C4-2B (cell line): ENCODE data around the gene CEP72.
"Not testable (repeated sequence)": the region's sequence is repeated elsewhere in the genome, so short reads cannot be mapped to it uniquely, and the experiment has no call there.

ENCODE experiments used
- H3K27ac ChIP-seq: fragments of 450-650 bp; 2 replicates; pipeline ENCODE4 v1.5.1; 2017
- ZFX ChIP-seq: fragments of 450-650 bp; IDR thresholded peaks from 2 replicates; pipeline ENCODE4 v1.6.1; 2017
- TF ChIP-seq, protein P1 (sequence below): fragments of 450-650 bp; conservative IDR thresholded peaks from 2 replicates; pipeline ENCODE4 v1.5.1; 2017; ENCODE audit warnings: mild to moderate bottlenecking

Gene CEP72

DNA sequence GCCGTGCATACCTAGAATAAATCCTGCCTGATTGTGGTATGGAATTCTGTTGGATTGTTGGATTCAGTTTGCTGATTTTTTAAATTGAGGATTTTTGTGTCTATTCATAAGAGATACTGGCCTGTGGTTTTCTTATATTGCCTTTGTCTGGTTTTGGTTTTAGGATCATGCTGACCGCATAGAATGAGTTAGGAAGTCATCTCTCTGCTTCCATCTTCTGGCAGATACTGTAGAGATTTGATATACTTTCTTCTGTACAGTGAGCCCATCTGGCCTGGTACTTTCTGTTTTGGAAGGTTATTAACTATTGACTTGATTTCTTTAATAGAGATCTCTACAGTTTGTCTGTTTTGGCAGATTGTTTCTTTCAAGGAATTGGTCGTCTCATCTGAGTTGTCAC lies 14.7 kb downstream of the CEP72 start:
- H3K27ac ChIP-seq: no peak overlapping the region
- no peak for TF ChIP-seq ZFX
- TF ChIP-seq, protein P1, sequence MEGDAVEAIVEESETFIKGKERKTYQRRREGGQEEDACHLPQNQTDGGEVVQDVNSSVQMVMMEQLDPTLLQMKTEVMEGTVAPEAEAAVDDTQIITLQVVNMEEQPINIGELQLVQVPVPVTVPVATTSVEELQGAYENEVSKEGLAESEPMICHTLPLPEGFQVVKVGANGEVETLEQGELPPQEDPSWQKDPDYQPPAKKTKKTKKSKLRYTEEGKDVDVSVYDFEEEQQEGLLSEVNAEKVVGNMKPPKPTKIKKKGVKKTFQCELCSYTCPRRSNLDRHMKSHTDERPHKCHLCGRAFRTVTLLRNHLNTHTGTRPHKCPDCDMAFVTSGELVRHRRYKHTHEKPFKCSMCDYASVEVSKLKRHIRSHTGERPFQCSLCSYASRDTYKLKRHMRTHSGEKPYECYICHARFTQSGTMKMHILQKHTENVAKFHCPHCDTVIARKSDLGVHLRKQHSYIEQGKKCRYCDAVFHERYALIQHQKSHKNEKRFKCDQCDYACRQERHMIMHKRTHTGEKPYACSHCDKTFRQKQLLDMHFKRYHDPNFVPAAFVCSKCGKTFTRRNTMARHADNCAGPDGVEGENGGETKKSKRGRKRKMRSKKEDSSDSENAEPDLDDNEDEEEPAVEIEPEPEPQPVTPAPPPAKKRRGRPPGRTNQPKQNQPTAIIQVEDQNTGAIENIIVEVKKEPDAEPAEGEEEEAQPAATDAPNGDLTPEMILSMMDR: no peak

DNA sequence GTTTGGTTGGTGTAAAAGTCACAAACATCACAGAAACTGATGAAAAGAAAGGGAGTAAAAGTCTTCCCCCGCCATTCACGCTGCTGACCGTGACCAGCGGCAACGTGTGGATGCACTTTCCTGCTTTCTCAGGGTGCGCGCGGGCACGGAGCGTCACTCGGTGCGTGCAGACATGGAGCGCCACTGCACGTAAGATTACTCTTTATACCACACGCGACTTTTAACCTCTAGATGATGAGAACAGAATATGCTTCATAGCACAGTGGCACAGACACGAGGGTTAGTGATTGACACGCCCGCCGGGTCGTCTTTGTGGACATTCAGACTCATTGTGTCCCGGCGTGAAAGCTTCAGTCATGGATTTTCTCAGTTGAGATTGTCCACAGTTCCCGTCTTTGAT lies 15.7 kb downstream of the CEP72 start:
- no peak overlapping the region for H3K27ac ChIP-seq
- TF ChIP-seq, protein P1: no peak
- no peak for TF ChIP-seq ZFX

DNA sequence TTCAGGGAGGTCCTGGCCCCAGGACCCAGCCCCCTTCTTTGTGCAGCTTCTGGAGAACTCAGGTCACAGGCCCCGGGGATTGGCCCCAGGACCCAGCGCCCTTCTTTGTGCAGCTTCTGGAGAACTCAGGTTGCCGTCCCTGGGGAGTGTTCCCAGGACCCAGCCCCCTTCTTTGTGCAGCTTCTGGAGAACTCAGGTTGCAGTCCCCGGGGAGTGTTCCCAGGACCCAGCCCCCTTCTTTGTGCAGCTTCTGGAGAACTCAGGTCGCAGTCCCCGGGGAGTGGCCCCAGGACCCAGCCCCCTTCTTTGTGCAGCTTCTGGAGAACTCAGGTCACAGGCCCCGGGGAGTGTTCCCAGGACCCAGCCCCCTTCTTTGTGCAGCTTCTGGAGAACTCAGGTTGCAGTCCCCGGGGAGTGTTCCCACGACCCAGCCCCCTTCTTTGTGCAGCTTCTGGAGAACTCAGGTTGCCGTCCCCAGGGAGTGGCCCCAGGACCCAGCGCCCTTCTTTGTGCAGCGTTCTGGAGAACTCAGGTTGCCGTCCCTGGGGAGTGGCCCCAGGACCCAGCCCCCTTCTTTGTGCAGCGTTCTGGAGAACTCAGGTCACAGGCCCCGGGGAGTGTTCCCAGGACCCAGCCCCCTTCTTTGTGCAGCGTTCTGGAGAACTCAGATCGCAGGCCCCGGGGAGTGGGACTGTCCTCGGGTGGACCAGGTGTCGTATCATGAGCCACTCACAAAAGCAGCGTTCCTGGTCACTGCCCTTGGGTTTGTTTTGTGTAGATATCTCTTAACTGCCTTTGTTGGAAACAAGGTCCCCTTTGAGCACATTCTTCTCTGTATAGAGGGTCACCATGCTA lies 16.4 kb downstream of the CEP72 start:
- not testable (repeated sequence) for H3K27ac ChIP-seq

DNA sequence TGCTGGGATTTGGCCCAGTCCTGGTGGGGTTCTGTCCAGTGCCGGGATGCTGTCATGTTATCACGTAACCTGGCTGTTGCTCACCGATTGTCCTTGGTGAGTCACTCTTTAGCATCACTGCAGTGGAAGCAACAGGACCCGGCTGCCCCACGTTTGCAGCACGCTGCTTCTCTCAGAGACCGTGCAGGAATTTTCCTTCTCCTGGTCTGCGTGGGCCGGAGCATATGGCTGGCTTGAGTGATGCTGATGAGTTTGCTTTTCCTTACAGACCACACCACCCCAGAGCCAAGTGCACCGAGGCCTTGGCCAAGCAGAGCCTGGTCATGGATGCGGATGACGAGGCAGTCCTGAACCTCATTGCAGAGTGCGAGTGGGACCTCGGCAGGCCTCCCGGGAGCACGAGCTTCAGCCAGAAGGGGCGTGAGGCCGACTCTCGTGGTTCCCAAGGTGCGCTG lies 21.4 kb downstream of the CEP72 start:
- TF ChIP-seq ZFX: no peak
- TF ChIP-seq, protein P1: no peak

DNA sequence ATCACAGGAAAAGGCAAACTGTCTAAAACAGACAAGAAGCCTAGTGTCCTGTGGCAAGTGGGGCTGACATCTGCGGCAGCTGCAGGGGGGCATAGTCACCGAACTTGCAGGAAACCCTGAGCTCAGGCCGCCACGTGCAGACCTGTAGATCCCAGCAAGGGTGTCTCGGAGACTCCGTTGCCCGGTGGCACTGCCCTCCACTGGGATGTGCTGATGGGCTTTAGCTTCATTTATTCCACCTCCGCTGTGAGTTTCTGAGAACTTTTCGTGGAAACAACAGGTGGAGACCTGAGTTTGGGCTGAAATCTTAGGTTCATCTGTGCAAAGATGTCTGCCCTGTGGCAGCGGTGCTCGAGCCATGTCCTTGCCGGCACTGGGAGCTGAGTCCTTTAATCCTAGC lies 22.1 kb downstream of the CEP72 start:
- TF ChIP-seq, protein P1: no peak
- TF ChIP-seq ZFX: no peak
- H3K27ac ChIP-seq: no peak overlapping the region

More for the DNA sequence above, 21.4 kb downstream of the CEP72 start:
- H3K27ac ChIP-seq: no peak overlapping the region

DNA sequence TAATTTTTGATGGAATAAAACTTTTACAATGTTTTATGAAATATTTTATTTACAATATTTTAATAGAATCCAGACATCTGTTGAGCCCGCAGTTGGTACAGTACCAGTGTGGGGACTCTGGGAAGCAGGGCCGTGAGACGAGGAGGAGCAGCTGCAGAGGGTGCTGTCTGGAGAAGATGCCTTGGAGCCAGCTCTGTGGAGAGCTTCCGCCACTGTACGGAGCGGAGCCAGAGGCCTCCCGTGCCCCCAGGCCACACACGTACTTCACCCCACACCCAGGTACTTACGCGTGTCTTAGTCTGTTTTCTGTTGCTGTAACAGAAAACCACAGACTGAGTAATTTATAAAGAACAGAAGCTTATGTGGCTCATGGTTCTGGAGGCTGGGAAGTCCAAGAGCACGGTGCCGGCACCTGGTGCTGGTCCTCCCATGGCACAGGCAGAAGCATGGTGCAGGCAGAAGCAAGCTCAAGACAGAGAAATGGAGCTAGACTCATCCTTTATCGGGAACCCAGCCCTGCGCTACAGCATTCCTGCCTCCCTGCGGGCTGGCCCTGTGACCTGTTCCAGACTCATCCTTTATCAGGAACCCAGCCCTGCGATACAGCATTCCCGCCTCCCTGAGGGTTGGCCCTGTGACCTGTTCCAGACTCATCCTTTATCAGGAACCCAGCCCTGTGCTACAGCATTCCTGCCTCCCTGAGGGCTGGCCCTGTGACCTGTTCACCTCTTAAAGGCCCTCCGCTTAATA lies 23.3 kb downstream of the CEP72 start:
- no peak for TF ChIP-seq ZFX
- TF ChIP-seq, protein P1: no peak

DNA sequence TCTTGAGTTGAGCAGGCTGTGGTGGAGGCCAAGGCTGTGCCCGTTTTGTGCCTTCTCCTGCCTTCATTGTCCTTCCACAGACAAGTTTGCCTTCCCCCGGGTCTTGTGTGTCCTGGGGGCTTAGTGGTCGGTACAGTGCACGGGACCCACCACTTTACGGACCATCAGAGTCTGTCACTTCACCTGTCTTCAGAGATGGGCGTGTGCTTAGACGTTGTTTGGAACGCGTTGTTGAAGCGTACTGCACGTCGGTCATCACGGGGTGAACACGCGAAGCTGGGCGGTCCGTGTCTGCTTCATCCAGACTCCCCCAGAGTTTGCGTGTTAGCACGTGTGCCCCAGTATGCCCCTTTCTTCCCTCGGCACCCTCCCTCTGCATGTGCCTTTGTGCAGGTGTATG lies 24.8 kb downstream of the CEP72 start:
- no peak overlapping the region for H3K27ac ChIP-seq
- TF ChIP-seq, protein P1: no peak
- TF ChIP-seq ZFX: no peak

More for the DNA sequence above, 23.3 kb downstream of the CEP72 start:
- no peak overlapping the region for H3K27ac ChIP-seq
